Activated naive CD8-positive, alpha-beta T cell treated with anti-CD3 and anti-CD28 coated beads, Interleukin-2, amount 10 ng/mL, durations not matched to agents 7 days and 5 days (primary cell): ENCODE measurements around the gene C3AR1. TPM values are rescaled to one million over a fixed set of nuclear protein-coding genes. Genes with fewer than 3 reads are reported as not detected.
"Not testable (repeated sequence)": the region's sequence is repeated elsewhere in the genome, so short reads cannot be mapped to it uniquely, and the experiment has no call there.

Source experiments
- ATAC-seq: fragments of 150-1000 bp; cut with Tn5 transposase; one replicate; pipeline ENCODE4 v1.10.0; 2021; ENCODE audit warnings: low read depth, moderate library complexity
- POLR2A ChIA-PET: fragments of 350-600 bp; sonication (Branson Sonifier 250); formaldehyde crosslinking; loops from one replicate; lab custom pipeline; 2021; ENCODE audit warnings: antibody characterized with exemption; lab: Charles Lee
- DNase-seq: peaks from one replicate; pipeline ENCODE4 v3.0.0; 2021
- H3K27ac Mint-ChIP-seq: one replicate; pipeline ENCODE4 v1.8.0; 2022; ENCODE audit warnings: mild to moderate bottlenecking, mixed read lengths
- H3K27me3 Mint-ChIP-seq: one replicate; pipeline ENCODE4 v1.8.0; 2022; ENCODE audit warnings: mild to moderate bottlenecking, moderate library complexity, mixed read lengths
- H3K36me3 Mint-ChIP-seq: one replicate; pipeline ENCODE4 v1.8.0; 2021; ENCODE audit warnings: mild to moderate bottlenecking, mixed read lengths
- H3K4me1 Mint-ChIP-seq: one replicate; pipeline ENCODE4 v1.8.0; 2021; ENCODE audit warnings: mixed read lengths
- H3K4me3 Mint-ChIP-seq: one replicate; pipeline ENCODE4 v1.8.0; 2022; ENCODE audit warnings: mild to moderate bottlenecking, moderate library complexity, mixed read lengths
- H3K9me3 Mint-ChIP-seq: one replicate; pipeline ENCODE4 v1.8.0; 2021; ENCODE audit warnings: mixed read lengths
- total RNA-seq, 2 experiments: library from RNA; stranded (reverse); gene quantifications; one replicate each; pipeline ENCODE4 v1.2.3, GENCODE V29; 2021

C3AR1 gene
- total RNA-seq, 2 experiments from 2014 or later, result 7.8 to 8.2 TPM

DNA sequence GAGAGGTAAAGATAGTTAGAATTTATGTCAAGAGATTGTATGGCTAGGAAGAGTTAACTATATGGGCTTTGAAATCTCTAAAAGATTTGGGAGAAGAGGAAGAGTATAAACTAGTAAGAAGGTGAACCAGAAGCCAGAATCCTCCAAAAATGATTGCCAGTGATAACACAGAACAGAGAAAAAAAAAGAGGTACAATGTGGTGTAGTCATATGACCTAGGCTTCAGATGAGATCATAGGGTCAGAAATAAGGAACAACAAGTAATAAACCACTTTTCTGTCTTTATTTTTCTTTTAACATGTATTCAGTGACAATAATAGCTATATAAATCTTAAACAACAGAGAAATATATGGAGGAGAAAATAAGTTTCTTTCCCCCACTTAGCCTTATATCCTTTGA, 14.0 kb upstream of the C3AR1 start:
- Mint-ChIP-seq H3K36me3 (peaks cover 14% of the 10 kb centered on the region), H3K4me1 (peaks cover 42% of the 10 kb centered on the region), H3K4me3 (peak overlapping the region; percentile 2), H3K27me3 (no peaks in the 10 kb centered on the region), H3K9me3 (no peaks in the 10 kb centered on the region), H3K27ac (peak overlapping the region; percentile 18)
- ATAC-seq, result no peak
- no peak for DNase-seq
- POLR2A ChIA-PET, result interaction anchor here (0.8 kb wide), 1 partner anchor 14 kb away, joined by 3 read pairs; the partner anchor contains the start of gene C3AR1

GRCh38 chr12:8078916-8079315, 12.8 kb upstream of the C3AR1 start:
- peaks cover 33% of the 10 kb centered on the region for H3K4me1 Mint-ChIP-seq
- DNase-seq (no peak), ATAC-seq (no peak)
- no peak overlapping the region for H3K27ac Mint-ChIP-seq
- POLR2A ChIA-PET, result interaction anchor here (1.0 to 2.3 kb wide), 8 partner anchors 10 to 146 kb away, joined by 3 to 7 read pairs (median 4); partner anchors contain the start of genes C3AR1 and SLC2A3
- H3K27me3 Mint-ChIP-seq, result no peaks in the 10 kb centered on the region
- H3K9me3 Mint-ChIP-seq, result no peaks in the 10 kb centered on the region
- H3K36me3 Mint-ChIP-seq, result peaks cover 6% of the 10 kb centered on the region
- H3K4me3 Mint-ChIP-seq, result no peak overlapping the region

DNA sequence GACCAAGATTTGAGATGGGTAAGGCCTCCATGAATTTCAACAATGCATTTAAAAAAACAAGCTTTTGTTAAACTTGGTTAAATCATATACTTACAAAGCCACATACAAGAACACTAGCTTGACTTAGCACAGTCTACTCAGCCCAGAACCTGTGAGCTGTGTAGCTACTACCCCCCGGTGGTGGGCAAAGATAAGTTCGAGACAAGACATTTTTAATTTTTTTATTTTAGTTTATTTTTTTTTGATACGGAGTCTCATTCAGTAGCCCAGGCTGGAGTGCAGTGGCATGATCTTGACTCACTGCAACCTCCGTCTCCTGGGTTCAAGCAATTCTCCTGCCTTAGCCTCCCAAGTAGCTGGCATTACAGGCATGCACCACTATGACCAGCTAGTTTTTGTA, 12.2 kb upstream of the C3AR1 start:
- ATAC-seq (peak; percentile 19), DNase-seq (no peak)
- Mint-ChIP-seq H3K27me3 (no peaks in the 10 kb centered on the region), H3K4me3 (no peak overlapping the region), H3K27ac (no peak overlapping the region), H3K9me3 (no peaks in the 10 kb centered on the region), H3K36me3 (peaks cover 5% of the 10 kb centered on the region), H3K4me1 (peaks cover 28% of the 10 kb centered on the region)
- POLR2A ChIA-PET, result interaction anchor here (1.0 to 2.3 kb wide), 9 partner anchors 10 to 145 kb away, joined by 3 to 7 read pairs (median 4); partner anchors contain the start of genes C3AR1 and SLC2A3

DNA sequence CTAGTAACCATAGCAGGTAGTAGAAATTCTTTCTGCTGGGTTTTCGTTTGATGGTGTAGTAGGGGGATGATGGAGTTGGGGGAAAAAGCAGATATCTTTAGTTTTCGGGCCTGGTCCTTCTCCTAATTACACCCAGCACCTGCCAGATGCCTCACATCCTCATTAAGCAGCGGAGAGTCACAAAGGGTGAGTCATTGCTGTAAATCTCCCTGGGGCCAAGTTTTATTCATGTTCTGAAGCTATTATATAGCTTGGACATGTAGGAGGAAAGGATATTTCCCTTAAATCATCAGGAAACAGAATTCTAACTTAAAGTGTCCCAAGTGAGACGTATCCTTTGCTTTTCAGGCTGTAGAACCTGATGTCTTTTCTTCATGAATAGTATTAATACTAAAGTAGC, 11.0 kb upstream of the C3AR1 start:
- H3K27ac Mint-ChIP-seq, result no peak overlapping the region
- H3K27me3 Mint-ChIP-seq, result no peaks in the 10 kb centered on the region
- POLR2A ChIA-PET, result interaction anchor here (1.4 to 2.3 kb wide), 5 partner anchors 11 to 50 kb away, joined by 3 to 7 read pairs (median 5); no protein-coding TSS in a partner anchor

DNA sequence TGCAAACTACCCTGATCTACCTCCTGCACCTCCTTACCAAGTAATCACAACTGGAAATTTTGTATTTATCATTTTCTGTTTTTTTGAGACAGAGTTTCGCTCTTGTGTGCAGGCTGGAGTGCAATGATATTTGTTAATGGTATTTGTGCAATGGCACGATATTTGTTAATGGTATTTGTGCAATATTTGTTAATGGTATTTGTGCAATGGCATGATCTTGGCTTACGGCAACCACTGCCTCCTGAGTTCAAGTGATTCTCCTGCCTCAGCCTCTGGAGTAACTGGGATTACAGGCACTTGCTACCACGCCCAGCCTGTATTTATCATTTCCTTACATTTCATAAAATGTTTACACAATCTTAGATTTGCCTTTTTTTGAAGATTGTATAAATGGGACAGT, 10.2 kb upstream of the C3AR1 start:
- ATAC-seq (no peak), DNase-seq (no peak)
- Mint-ChIP-seq H3K4me1 (peaks cover 24% of the 10 kb centered on the region), H3K4me3 (no peak overlapping the region), H3K27ac (no peak overlapping the region), H3K9me3 (no peaks in the 10 kb centered on the region), H3K27me3 (no peaks in the 10 kb centered on the region), H3K36me3 (no peaks in the 10 kb centered on the region)
- POLR2A ChIA-PET, result no interaction called here

More for the DNA sequence above, 11.0 kb upstream of the C3AR1 start:
- no peaks in the 10 kb centered on the region for H3K9me3 Mint-ChIP-seq
- ATAC-seq (no peak), DNase-seq (no peak)
- H3K4me3 Mint-ChIP-seq, result no peak overlapping the region
- no peaks in the 10 kb centered on the region for H3K36me3 Mint-ChIP-seq
- peaks cover 24% of the 10 kb centered on the region for H3K4me1 Mint-ChIP-seq

- Mint-ChIP-seq H3K9me3 (no peaks in the 10 kb centered on the region), H3K4me3 (no peak overlapping the region), H3K27ac (no peak overlapping the region), H3K36me3 (no peaks in the 10 kb centered on the region), H3K4me1 (peaks cover 22% of the 10 kb centered on the region), H3K27me3 (no peaks in the 10 kb centered on the region)
- DNase-seq (no peak), ATAC-seq (no peak)
- POLR2A ChIA-PET, result no interaction called here
These were observed 9.8 kb upstream of the C3AR1 start for GRCh38 chr12:8075935-8076334.

DNA sequence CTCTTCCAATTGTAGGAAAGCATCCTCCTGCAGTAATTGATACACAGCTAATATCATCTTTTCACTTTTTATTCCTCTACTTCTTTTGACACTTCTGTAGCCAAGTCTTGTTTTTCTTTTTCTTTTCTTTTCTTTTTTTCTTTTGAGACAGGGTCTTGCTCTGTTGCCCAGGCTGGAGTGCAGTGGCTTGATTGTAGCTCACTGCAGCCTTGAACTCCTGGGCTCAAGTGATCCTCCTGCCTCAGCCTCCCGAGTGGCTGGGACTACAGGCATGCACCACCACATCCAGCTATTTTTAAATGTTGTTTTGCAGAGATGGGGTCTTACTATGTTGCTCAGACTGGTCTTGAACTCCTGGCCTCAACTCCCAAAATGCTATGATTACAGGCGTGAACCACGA, 5.7 kb upstream of the C3AR1 start:
- H3K9me3 Mint-ChIP-seq, POLR2A ChIA-PET, H3K4me1 Mint-ChIP-seq, H3K36me3 Mint-ChIP-seq, H3K4me3 Mint-ChIP-seq, H3K27me3 Mint-ChIP-seq, DNase-seq, H3K27ac Mint-ChIP-seq, ATAC-seq: not testable (repeated sequence)

DNA sequence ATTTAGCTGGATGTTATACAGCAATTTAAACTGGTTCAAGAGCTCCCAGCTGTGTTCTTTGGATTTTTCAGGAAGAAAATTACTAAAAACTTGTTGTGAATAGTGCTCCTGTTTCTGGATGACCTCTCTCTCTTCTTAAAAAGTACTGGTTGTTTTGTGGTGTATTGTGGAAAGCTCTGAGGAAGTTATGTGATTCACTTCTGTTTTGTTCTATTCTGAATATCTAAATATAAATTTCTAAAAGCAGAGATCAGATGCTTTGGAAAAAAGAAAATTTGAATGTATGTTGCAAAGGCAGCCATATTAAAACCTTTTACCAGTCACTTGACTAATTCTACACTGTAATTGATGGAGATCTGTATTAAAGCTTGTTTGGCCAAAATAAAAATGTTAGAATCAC, 3.4 kb upstream of the C3AR1 start:
- no peak for ATAC-seq
- H3K27ac Mint-ChIP-seq, result no peak overlapping the region
- H3K4me1 Mint-ChIP-seq, result peaks cover 25% of the 10 kb centered on the region
- H3K4me3 Mint-ChIP-seq, result no peak overlapping the region
- H3K36me3 Mint-ChIP-seq, result peaks cover 2% of the 10 kb centered on the region
- H3K27me3 Mint-ChIP-seq, result no peaks in the 10 kb centered on the region
- DNase-seq, result no peak
- no peaks in the 10 kb centered on the region for H3K9me3 Mint-ChIP-seq
- POLR2A ChIA-PET, result no interaction called here

DNA sequence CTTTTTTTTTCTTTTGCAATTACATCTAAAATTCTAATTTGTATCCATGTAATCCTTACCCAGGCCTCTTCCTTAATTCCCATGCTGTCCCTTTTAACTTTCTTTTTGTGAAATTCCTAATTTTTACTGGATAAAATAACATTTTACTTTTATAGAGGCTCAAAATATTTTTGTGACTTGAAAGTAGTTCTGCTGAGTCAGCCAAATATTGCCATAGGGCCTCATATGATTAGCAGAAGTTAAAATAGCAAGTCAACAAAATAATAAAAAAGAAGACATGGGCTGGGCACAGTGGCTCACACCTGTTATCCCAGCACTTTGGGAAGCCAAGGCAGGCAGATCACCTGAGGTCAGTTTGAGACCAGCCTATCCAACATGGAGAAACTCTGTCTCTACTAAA, 2.0 kb downstream of the C3AR1 start:
- no peak overlapping the region for H3K27ac Mint-ChIP-seq

DNA sequence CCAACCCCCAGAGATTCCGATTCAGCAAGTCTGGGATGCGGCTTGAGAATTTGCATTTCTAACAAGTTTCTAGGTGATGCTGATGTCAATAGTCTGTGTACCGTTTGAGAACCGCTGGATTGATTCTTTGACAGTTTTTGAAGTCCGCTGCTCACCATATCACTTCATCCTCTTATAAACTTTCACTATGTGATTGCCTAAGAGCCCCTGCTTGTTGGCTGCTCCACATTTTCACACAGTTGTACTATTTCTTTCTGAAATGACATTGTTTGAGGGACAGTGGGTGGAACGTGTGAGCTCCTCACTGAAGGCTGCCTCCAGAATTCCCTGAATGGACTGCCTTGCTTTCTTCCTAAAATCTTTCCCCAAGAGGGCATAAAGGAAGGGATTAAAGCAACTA, 7.7 kb downstream of the C3AR1 start:
- no peaks in the 10 kb centered on the region for H3K27me3 Mint-ChIP-seq
- H3K36me3 Mint-ChIP-seq, result peaks cover 21% of the 10 kb centered on the region
- POLR2A ChIA-PET, result no interaction called here
- H3K4me3 Mint-ChIP-seq, result no peak overlapping the region
- no peaks in the 10 kb centered on the region for H3K9me3 Mint-ChIP-seq
- H3K27ac Mint-ChIP-seq, result no peak overlapping the region
- H3K4me1 Mint-ChIP-seq, result peaks cover 6% of the 10 kb centered on the region
- no peak for ATAC-seq
- no peak for DNase-seq

More for the DNA sequence above, 2.0 kb downstream of the C3AR1 start:
- no peaks in the 10 kb centered on the region for H3K9me3 Mint-ChIP-seq
- ATAC-seq, result no peak
- DNase-seq, result no peak
- H3K4me3 Mint-ChIP-seq, result no peak overlapping the region
- peaks cover 11% of the 10 kb centered on the region for H3K36me3 Mint-ChIP-seq
- POLR2A ChIA-PET, result no interaction called here
- H3K4me1 Mint-ChIP-seq, result peaks cover 24% of the 10 kb centered on the region
- H3K27me3 Mint-ChIP-seq, result no peaks in the 10 kb centered on the region

- POLR2A ChIA-PET, result no interaction called here
- H3K4me3 Mint-ChIP-seq, result no peak overlapping the region
- no peak for ATAC-seq
These were observed 8.3 kb downstream of the C3AR1 start for GRCh38 chr12:8057839-8058238.

DNA sequence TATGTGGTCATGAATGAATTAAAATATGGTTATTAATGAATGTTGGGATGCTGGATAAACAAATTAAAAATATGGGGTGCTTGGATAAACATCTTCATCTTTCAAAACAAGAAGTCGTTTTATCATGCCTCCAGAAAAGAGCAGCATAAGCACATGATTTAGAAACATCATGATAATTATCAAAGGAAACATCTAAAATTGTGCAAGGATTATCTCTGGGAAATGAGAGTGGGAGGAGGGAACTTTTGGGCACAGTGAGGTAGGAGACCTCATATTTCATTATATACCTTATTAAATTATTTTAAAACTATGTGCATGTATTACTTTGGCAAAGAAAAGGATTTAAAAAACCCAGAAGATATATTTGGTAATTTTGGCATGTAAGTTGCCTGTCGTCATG, 8.9 kb downstream of the C3AR1 start:
- DNase-seq (no peak), ATAC-seq (no peak)
- H3K36me3 Mint-ChIP-seq, result peaks cover 24% of the 10 kb centered on the region
- H3K4me1 Mint-ChIP-seq, result peaks cover 2% of the 10 kb centered on the region
- H3K4me3 Mint-ChIP-seq, result no peak overlapping the region
- H3K9me3 Mint-ChIP-seq, result no peaks in the 10 kb centered on the region
- POLR2A ChIA-PET, result no interaction called here
- no peak overlapping the region for H3K27ac Mint-ChIP-seq
- H3K27me3 Mint-ChIP-seq, result no peaks in the 10 kb centered on the region

More at GRCh38 chr12:8057839-8058238, 8.3 kb downstream of the C3AR1 start:
- no peaks in the 10 kb centered on the region for H3K9me3 Mint-ChIP-seq
- no peak for DNase-seq
- no peaks in the 10 kb centered on the region for H3K27me3 Mint-ChIP-seq
- H3K36me3 Mint-ChIP-seq, result peaks cover 18% of the 10 kb centered on the region
- no peak overlapping the region for H3K27ac Mint-ChIP-seq
- peaks cover 2% of the 10 kb centered on the region for H3K4me1 Mint-ChIP-seq

- no peak overlapping the region for H3K27ac Mint-ChIP-seq
- ATAC-seq, result no peak
- DNase-seq, result no peak
- H3K4me1 Mint-ChIP-seq, result peaks cover 1% of the 10 kb centered on the region
- H3K4me3 Mint-ChIP-seq, result no peak overlapping the region
- no peaks in the 10 kb centered on the region for H3K9me3 Mint-ChIP-seq
- H3K36me3 Mint-ChIP-seq, result peaks cover 37% of the 10 kb centered on the region
- POLR2A ChIA-PET, result no interaction called here
- H3K27me3 Mint-ChIP-seq, result no peaks in the 10 kb centered on the region
These were observed 11.3 kb downstream of the C3AR1 start for GRCh38 chr12:8054816-8055215.

DNA sequence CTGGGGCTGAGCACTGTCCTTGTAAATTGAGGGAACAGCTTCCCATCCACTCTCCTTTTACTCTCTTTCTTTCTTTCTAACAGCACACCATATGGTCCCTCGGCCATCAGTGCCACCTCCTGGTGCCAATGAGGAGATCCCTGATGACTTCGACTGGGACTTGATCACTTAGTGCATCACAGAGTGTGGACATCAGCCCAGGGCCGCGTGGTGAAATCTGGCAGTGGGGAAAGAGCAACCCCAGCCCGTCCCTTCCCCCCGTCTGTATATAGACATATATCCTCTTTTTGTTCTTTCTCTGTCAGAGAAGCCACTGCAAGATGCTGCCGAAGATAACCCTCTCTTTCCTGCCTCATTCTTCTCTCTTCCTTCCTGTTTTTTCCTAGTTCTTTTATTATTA, 13.5 kb downstream of the C3AR1 start:
- Mint-ChIP-seq H3K27ac (no peak overlapping the region), H3K9me3 (no peaks in the 10 kb centered on the region), H3K4me3 (no peak overlapping the region), H3K27me3 (no peaks in the 10 kb centered on the region), H3K4me1 (peaks cover under 1% of the 10 kb centered on the region), H3K36me3 (peaks cover 43% of the 10 kb centered on the region)
- POLR2A ChIA-PET, result no interaction called here
- no peak for ATAC-seq
- DNase-seq, result no peak
